IMR-90 (cell line): ENCODE data around the gene SRSF7. TPM values are rescaled to one million over a fixed set of nuclear protein-coding genes. Genes with fewer than 3 reads are reported as not detected.

Source experiments
- ATAC-seq: fragments of 200-7000 bp; cut with Tn5 transposase; 2 replicates; pipeline ENCODE4 v1.9.1; 2020; ENCODE audit warnings: low read depth, mild to moderate bottlenecking, moderate library complexity
- BruUV-seq: library from RNA; stranded (reverse); fragments of 400-500 nt; replicated peaks from 2 replicates; lab custom pipeline; 2021; lab: Mats Ljungman, UMichigan
- CTCF ChIA-PET: fragments of 300-600 bp; formaldehyde crosslinking; extraction: SDS; loops from one replicate; lab custom pipeline; 2021; ENCODE audit warnings: antibody characterized with exemption; lab: Yijun Ruan, JAX
- POLR2A ChIA-PET: fragments of 300-600 bp; sonication (Branson Sonifier 250); formaldehyde crosslinking; loops from one replicate; lab custom pipeline; 2022; ENCODE audit warnings: antibody characterized with exemption; ENCODE audit not compliant: unreplicated experiment; lab: Charles Lee
- DNase-seq: peaks from one replicate; pipeline ENCODE4 v3.0.0; 2013
- H2AFZ ChIP-seq: replicated peaks from 2 replicates; pipeline ENCODE3; 2013; ENCODE audit warnings: low read length, mild to moderate bottlenecking; ENCODE audit not compliant: poor library complexity
- H2AK5ac ChIP-seq: 2 replicates; pipeline ENCODE4 v1.6.1; 2013; ENCODE audit warnings: low read depth, low read length, inconsistent platforms
- H2AK9ac ChIP-seq: replicated peaks from 2 replicates; pipeline ENCODE3; 2013; ENCODE audit warnings: mild to moderate bottlenecking, low read depth, low read length, moderate library complexity; ENCODE audit not compliant: poor library complexity
- H2BK120ac ChIP-seq: 2 replicates; pipeline ENCODE4 v1.6.1; 2013; ENCODE audit warnings: low read depth, low read length, inconsistent platforms
- H2BK15ac ChIP-seq: 3 replicates; pipeline ENCODE4 v1.6.1; 2013; ENCODE audit warnings: low read depth, low read length, inconsistent platforms
- H2BK20ac ChIP-seq: 2 replicates; pipeline ENCODE4 v1.6.1; 2013; ENCODE audit warnings: low read depth, mild to moderate bottlenecking, inconsistent platforms, low read length, moderate library complexity
- H2BK5ac ChIP-seq: 2 replicates; pipeline ENCODE4 v1.6.1; 2013; ENCODE audit warnings: mild to moderate bottlenecking, low read depth, low read length, inconsistent platforms; ENCODE audit not compliant: poor library complexity, severe bottlenecking
- H3K14ac ChIP-seq: replicated peaks from 2 replicates; pipeline ENCODE4 v1.6.1; 2013; ENCODE audit warnings: low read depth, low read length, inconsistent platforms
- H3K18ac ChIP-seq: 2 replicates; pipeline ENCODE4 v1.6.1; 2013; ENCODE audit warnings: low read depth, low read length, control low read depth
- H3K23ac ChIP-seq: 2 replicates; pipeline ENCODE4 v1.6.1; 2013; ENCODE audit warnings: low read depth, low read length, inconsistent platforms
- H3K27ac ChIP-seq: 2 replicates; pipeline ENCODE4 v1.5.1; 2013; ENCODE audit warnings: mild to moderate bottlenecking, control low read depth, low read length; ENCODE audit not compliant: insufficient read depth
- H3K27me3 ChIP-seq: 2 replicates; pipeline ENCODE4 v1.6.1; 2013; ENCODE audit warnings: low read length; ENCODE audit not compliant: control insufficient read depth, insufficient read depth
- H3K36me3 ChIP-seq: 2 replicates; pipeline ENCODE4 v1.6.1; 2013; ENCODE audit warnings: low read length, mixed read lengths; ENCODE audit not compliant: control insufficient read depth, insufficient read depth
- H3K4ac ChIP-seq: 2 replicates; pipeline ENCODE4 v1.6.1; 2013; ENCODE audit warnings: low read depth, low read length, inconsistent platforms
- H3K4me1 ChIP-seq: 2 replicates; pipeline ENCODE4 v1.6.1; 2013; ENCODE audit warnings: low read length, mixed read lengths; ENCODE audit not compliant: control insufficient read depth, insufficient read depth
- H3K4me2 ChIP-seq: 2 replicates; pipeline ENCODE4 v1.6.1; 2013; ENCODE audit warnings: low read depth, mild to moderate bottlenecking, control low read depth, low read length, moderate library complexity
- H3K4me3 ChIP-seq: 2 replicates; pipeline ENCODE4 v1.5.1; 2013; ENCODE audit warnings: low read depth, mild to moderate bottlenecking, control low read depth, low read length, moderate library complexity; ENCODE audit not compliant: insufficient read depth
- H3K56ac ChIP-seq: 2 replicates; pipeline ENCODE4 v1.6.1; 2013; ENCODE audit warnings: low read length, inconsistent platforms; ENCODE audit not compliant: insufficient read depth; ENCODE audit errors: extremely low read depth
- H3K79me1 ChIP-seq, 2 experiments: 2 replicates each; pipeline ENCODE4 v1.6.1; 2013; ENCODE audit warnings: low read length in 2 of 2, inconsistent platforms in 1 of 2, low read depth in 1 of 2
- H3K9ac ChIP-seq: 2 replicates; pipeline ENCODE4 v1.6.1; 2013; ENCODE audit warnings: low read depth, low read length, control low read depth
- H3K9me1 ChIP-seq: 2 replicates; pipeline ENCODE4 v1.6.1; 2013; ENCODE audit warnings: low read length, inconsistent platforms; ENCODE audit not compliant: insufficient read depth
- H3K9me3 ChIP-seq: 2 replicates; pipeline ENCODE4 v1.6.1; 2013; ENCODE audit warnings: low read length; ENCODE audit not compliant: control insufficient read depth, insufficient read depth
- H4K20me1 ChIP-seq: 2 replicates; pipeline ENCODE4 v1.6.1; 2013; ENCODE audit warnings: low read length, inconsistent platforms; ENCODE audit not compliant: insufficient read depth
- H4K5ac ChIP-seq: 2 replicates; pipeline ENCODE4 v1.6.1; 2013; ENCODE audit warnings: mild to moderate bottlenecking, low read depth, low read length, control low read depth
- H4K8ac ChIP-seq, 2 experiments: 2 replicates each; pipeline ENCODE4 v1.6.1; 2013; ENCODE audit warnings: low read depth in 2 of 2, low read length in 2 of 2, control low read depth in 1 of 2, inconsistent platforms in 1 of 2
- H4K91ac ChIP-seq: 2 replicates; pipeline ENCODE4 v1.6.1; 2013; ENCODE audit warnings: low read depth, low read length, inconsistent platforms; ENCODE audit not compliant: insufficient read depth
- POLR2A ChIP-seq: IDR thresholded peaks from 2 replicates; pipeline ENCODE4 v1.6.1; 2012; ENCODE audit warnings: mild to moderate bottlenecking, low read depth, low read length
- WGBS, 2 experiments: methylation state at CpG; one replicate each; pipeline versions ENCODE4 v1.1.5 to v1.1.7; 2013; ENCODE audit warnings: missing lambda C conversion rate in 2 of 2; ENCODE audit not compliant: insufficient read length in 1 of 2; ENCODE audit errors: extremely low coverage in 2 of 2; 5-methylcytosine and 5-hydroxymethylcytosine counted together
- dilution Hi-C: fragments of 300-500 bp; cut with HindIII; formaldehyde crosslinking; loops from one replicate; pipeline ENCODE4 v1.14.3; 2018; ENCODE audit warnings: low sequenced_read_pairs; ENCODE audit not compliant: unreplicated experiment
- in situ Hi-C: fragments of 300-500 bp; cut with MboI; formaldehyde crosslinking; loops from 3 replicates; pipeline ENCODE4 v1.14.3; 2019; ENCODE audit warnings: low sequenced_read_pairs, inconsistent platforms, mixed read lengths
- intact Hi-C: fragments of 100-400 bp; cut with micrococcal nuclease; formaldehyde crosslinking; loops from 2 replicates; pipeline ENCODE4 v1.10.0; 2022
- polyA plus RNA-seq, 3 experiments: library from polyadenylated mRNA; depleted of rRNA; stranded (reverse); fragments of >200 nt; gene quantifications; 2 replicates each; pipeline ENCODE4 v1.2.3, GENCODE V29; 2012; ENCODE audit warnings: low replicate concordance in 1 of 3
- total RNA-seq: library from RNA; depleted of rRNA; stranded (reverse); fragments of >200 nt; gene quantifications from 2 replicates; pipeline ENCODE4 v1.2.3, GENCODE V29; 2012

Gene SRSF7
- total and polyA plus RNA-seq, 2 of the 4 experiments (the other 2 are of a cell fraction), result 148 to 191 TPM

DNA sequence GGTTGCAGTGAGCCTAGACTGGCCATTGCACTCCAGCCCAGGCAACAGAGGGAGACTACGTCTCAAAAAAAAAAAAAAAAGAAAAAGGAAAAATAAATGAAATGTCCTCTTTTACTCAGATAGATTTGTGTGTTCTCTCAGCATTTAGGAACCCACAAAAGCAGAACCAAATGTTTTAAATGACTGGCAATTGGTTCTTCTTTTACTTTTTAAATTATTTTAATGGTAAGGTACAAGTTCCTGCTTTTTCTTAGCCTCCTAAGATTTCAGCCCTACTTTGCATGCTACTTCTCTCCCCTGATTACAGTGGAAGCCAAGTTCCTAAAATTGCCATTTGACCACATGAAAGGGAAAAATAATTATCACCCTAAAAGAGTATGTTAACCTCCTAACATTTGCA, 23.5 kb downstream of the SRSF7 start:
- Histone ChIP-seq H2BK120ac (no peak overlapping the region), H2BK5ac (no peak overlapping the region), H3K9me3 (no peaks in the 10 kb centered on the region), H3K27me3 (no peaks in the 10 kb centered on the region), H3K9me1 (no peaks in the 10 kb centered on the region), H2BK20ac (no peak overlapping the region), H4K91ac (no peak overlapping the region), H3K23ac (no peak overlapping the region), H2AK9ac (no peak overlapping the region), H4K8ac (no peak overlapping the region), H3K4me1 (no peaks in the 10 kb centered on the region), H3K14ac (no peak overlapping the region), H2AFZ (no peak overlapping the region), H4K5ac (no peak overlapping the region), H3K4me2 (no peak overlapping the region), H2BK15ac (no peak overlapping the region), H3K79me1 (no peaks in the 10 kb centered on the region; a peak in 1 of 4 replicates), H3K56ac (no peak overlapping the region), H3K4me3 (no peak overlapping the region), H3K27ac (no peak overlapping the region), H3K9ac (no peak overlapping the region), H2AK5ac (no peak overlapping the region), H3K18ac (no peak overlapping the region), H4K20me1 (no peaks in the 10 kb centered on the region), H3K4ac (no peak overlapping the region), H3K36me3 (peaks cover 10% of the 10 kb centered on the region)
- no CpG with 5 or more reads among the region's 1 CpG for WGBS, 2 experiments
- DNase-seq (no peak), ATAC-seq (no peak)
- BruUV-seq, result no TSS peak
- TF ChIP-seq POLR2A, result no peak
- in situ Hi-C loops (no loop called here), intact Hi-C loops (loop anchor here (5.0 kb wide), 2 partner anchors 190 to 410 kb away; no protein-coding TSS in a partner anchor), dilution Hi-C loops (loop anchor here (25.0 kb wide), 1 partner anchor 165 kb away; no protein-coding TSS in a partner anchor)
- CTCF ChIA-PET, result no interaction called here
- POLR2A ChIA-PET, result no interaction called here
